ENCODE data around the gene CCIN. TPM values are rescaled to one million over a fixed set of nuclear protein-coding genes. Genes with fewer than 3 reads are reported as not detected.

CCIN gene
- total and polyA plus RNA-seq, 7 donors = 0.03 to 0.04 TPM; not detected in 5

GRCh38 chr9:36190388-36191289, 21.5 kb downstream of the CCIN start, which contains the start of gene CLTA:
Gene CLTA, plus strand, starts transcription at chr9:36190921. Its CDS starts 136 bp downstream, at chr9:36191057.
- DNase-seq = peak; percentile 96 to 97

GRCh38 chr9:36191290-36191645, 22.1 kb downstream of the CCIN start:
- Histone ChIP-seq H3K9me3 (no peaks in the 10 kb centered on the region), H3K27ac (peak overlapping the region; percentile 97), H3K4me3 (peak overlapping the region; percentile 95), H3K27me3 (ENCODE audit: insufficient read depth in 3 of 3, low read length in 2 of 3) (no peaks in the 10 kb centered on the region), H3K4me1 (peaks cover 41% of the 10 kb centered on the region), H3K36me3 (ENCODE audit: insufficient read depth in 1 of 2, low read depth in 1 of 2) (peaks cover 0 to 4% of the 10 kb centered on the region in 2 donors)
- peak in 1 of 2 donors; percentile 58 for DNase-seq
- TF ChIP-seq CTCF (IDR thresholded peaks at IDR 0.05) = no peak
- WGBS, 3 donors = 0 to 1% (median 0%) methylated on average over 17 to 18 of the region's 18 CpGs
- peak in 3 of 4 donors; percentile 3 to 29 (median 17) for ATAC-seq
- intact Hi-C loops (cut with DNase I) = loop anchor here (5.0 kb wide), 2 partner anchors 66 to 136 kb away; partner anchors contain the start of gene GNE (in 1 of the 2)

More at GRCh38 chr9:36190388-36191289, 21.5 kb downstream of the CCIN start, which contains the start of gene CLTA:
- Histone ChIP-seq H3K27me3 (ENCODE audit: insufficient read depth in 3 of 3, low read length in 2 of 3) (no peaks in the 10 kb centered on the region), H3K27ac (peak within 1 kb of the TSS; percentile 97), H3K36me3 (ENCODE audit: insufficient read depth in 1 of 2, low read depth in 1 of 2) (peaks cover 0 to 4% of the 10 kb centered on the region in 2 donors), H3K4me3 (peak within 1 kb of the TSS; percentile 95), H3K9me3 (no peaks in the 10 kb centered on the region), H3K4me1 (peaks cover 41% of the 10 kb centered on the region)
- TF ChIP-seq CTCF (IDR thresholded peaks at IDR 0.05) = peak; percentile 47
- peak; percentile 97 to 99 (median 99) for ATAC-seq
- intact Hi-C loops (cut with DNase I) = loop anchor here (5.0 kb wide), 2 partner anchors 67 to 137 kb away; partner anchors contain the start of gene GNE (in 1 of the 2)
- 0% methylated on average over 58 to 68 of the region's 68 CpGs for WGBS, 3 donors

DNA sequence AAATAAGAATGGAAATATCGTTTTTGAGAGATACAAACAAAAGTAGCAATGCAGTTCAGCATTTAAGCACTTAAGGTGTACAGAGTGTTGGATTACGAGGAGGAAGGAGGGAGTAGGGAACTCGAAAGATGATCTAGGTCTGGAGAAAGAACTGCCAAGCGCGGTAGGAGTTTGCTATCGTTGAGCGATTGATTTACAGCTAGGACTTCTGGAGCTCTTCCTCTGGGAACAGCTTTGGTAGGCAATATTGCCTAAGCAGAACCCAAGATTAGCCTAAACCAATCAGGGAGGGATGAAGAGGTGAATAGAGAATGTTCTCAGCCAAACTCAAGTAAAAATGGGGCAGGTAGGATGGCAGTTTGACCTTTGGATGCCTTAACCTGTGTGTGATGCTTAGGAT, 22.5 kb downstream of the CCIN start:
- no peaks in the 10 kb centered on the region for H3K27me3 ChIP-seq (ENCODE audit: insufficient read depth in 3 of 3, low read length in 2 of 3)
- no peaks in the 10 kb centered on the region for H3K9me3 ChIP-seq
- H3K4me1 ChIP-seq = peaks cover 41% of the 10 kb centered on the region
- DNase-seq = no peak
- peak overlapping the region; percentile 97 for H3K27ac ChIP-seq
- peak overlapping the region; percentile 95 for H3K4me3 ChIP-seq
- WGBS, 3 donors = 1% methylated on average over 7 of the region's 7 CpGs
- peaks cover 0 to 4% of the 10 kb centered on the region in 2 donors for H3K36me3 ChIP-seq (ENCODE audit: insufficient read depth in 1 of 2, low read depth in 1 of 2)
- no peak for TF ChIP-seq CTCF (IDR thresholded peaks at IDR 0.05)
- intact Hi-C loops (cut with DNase I) = loop anchor here (5.0 kb wide), 2 partner anchors 66 to 136 kb away; partner anchors contain the start of gene GNE (in 1 of the 2)
- peak in 2 of 4 donors; percentile 39 to 41 for ATAC-seq

DNA sequence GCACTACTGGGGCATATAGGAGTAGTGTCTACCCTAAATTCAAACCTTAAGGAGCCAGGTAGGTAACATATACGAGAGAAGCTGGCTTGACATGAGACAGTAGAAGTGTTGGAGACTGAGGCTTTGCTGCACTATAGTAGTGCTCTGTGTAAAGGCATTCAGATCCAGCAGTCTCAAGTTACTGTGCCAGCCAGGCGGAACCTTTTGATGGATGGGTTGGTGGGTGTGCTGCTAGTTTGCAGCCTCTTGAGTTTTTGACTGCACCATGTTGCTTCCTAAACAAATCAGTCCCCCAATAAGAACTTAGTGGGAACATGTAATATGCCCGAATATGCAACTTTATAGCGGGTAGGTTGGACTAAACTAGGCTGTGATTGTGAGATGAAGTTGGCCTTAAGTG, 23.0 kb downstream of the CCIN start:
- peak overlapping the region; percentile 95 for H3K4me3 ChIP-seq
- 52 to 59% (median 58%) methylated on average over 4 of the region's 4 CpGs for WGBS, 3 donors
- ATAC-seq (no peak), DNase-seq (no peak)
- H3K36me3 ChIP-seq (ENCODE audit: insufficient read depth in 1 of 2, low read depth in 1 of 2) = peaks cover 0 to 4% of the 10 kb centered on the region in 2 donors
- intact Hi-C loops (cut with DNase I) = loop anchor here (5.0 kb wide), 2 partner anchors 65 to 135 kb away; partner anchors contain the start of gene GNE (in 1 of the 2)
- peak overlapping the region; percentile 97 for H3K27ac ChIP-seq
- H3K4me1 ChIP-seq = peaks cover 41% of the 10 kb centered on the region
- no peaks in the 10 kb centered on the region for H3K27me3 ChIP-seq (ENCODE audit: insufficient read depth in 3 of 3, low read length in 2 of 3)
- no peaks in the 10 kb centered on the region for H3K9me3 ChIP-seq
- no peak for TF ChIP-seq CTCF (IDR thresholded peaks at IDR 0.05)
